Measurements from ENCODE around the gene AUTS2. TPM values are rescaled to one million over a fixed set of nuclear protein-coding genes. Genes with fewer than 3 reads are reported as not detected.
"Not testable (repeated sequence)": the region's sequence is repeated elsewhere in the genome, so short reads cannot be mapped to it uniquely, and the experiment has no call there.

AUTS2 gene
- total RNA-seq, 1 donor from 2014 or later, result 26.1 TPM

DNA sequence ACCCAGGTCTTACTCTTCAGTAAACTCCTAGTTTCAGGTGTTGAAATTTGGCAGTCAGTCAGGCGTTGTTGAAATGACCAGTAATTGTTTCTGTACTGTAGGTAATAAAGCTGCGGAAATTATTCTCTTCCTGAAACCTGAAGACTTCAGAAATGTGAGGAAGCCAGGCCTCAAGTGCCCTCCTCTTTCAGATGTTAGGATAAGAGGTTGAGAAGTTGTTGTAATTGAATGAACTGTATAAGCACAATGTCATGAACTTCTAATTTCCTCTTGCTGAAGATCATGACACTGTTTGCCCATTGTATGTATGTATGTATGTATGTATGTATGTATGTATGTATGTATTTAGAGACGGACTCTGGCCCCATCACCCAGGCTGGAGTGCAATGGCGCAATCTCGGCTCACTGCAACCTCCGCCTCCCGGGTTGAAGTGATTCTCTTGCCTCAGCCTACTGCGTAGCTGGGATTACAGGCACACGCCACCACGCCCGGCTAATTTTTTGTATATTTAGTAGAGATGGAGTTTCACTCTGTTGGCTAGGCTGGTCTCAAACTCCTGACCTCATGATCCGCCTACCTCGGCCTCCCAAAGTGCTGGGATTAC is 1131.4 kb downstream of the AUTS2 start:
- ATAC-seq, result peak; percentile 17
- DNase-seq (ENCODE audit: low spot score), result not testable (repeated sequence)

DNA sequence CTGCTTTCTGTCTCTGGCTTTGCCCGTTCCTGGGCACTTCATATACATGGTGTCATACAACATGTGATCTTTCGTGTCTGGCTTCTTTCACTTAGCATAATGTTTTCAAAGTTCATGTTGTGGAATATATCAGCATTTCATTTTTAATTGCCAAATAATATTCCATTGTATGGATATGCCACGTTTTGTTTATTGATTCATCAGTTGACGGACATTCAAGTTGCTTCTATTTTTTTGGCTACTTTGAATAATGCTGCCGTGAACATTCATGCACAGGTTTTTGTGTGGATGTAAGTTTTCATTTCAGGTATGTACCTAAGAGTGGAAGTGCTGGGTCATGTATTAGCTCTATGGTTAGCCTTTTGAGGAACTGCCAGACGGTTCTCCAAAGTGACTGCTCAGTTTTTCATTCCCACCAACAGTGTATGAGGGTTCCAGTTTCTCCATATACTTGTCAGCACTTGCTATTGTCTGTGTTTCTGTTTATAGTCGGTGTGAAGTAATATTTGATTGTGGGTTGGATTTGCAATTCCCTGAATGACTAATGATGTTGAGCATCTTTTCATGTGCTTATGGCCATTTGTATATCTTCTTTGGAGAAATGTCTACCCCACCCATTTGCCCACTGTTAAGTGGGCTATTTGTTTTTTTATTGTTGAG is 1132.3 kb downstream of the AUTS2 start:
- DNase-seq (ENCODE audit: low spot score), result no peak
- no peak for ATAC-seq

DNA sequence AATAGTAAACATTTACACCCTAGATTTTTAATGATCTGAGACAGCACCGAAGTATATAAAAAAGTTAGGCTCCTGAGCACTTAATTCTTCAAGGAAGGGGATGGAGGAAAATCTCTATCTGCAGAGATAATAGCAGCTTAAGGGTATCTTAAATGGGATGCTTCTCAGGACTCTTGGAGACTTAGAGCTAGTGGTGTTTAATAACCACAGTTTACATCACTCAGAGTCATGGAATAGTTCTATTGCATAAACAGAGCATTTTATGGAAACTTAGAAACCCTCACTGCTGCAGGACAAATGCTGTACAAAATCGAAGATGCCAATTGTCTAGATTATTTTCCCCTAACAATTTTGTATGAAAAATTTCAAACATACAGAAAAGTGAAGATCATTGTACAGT is 1134.8 kb downstream of the AUTS2 start:
- no peak for ATAC-seq

DNA sequence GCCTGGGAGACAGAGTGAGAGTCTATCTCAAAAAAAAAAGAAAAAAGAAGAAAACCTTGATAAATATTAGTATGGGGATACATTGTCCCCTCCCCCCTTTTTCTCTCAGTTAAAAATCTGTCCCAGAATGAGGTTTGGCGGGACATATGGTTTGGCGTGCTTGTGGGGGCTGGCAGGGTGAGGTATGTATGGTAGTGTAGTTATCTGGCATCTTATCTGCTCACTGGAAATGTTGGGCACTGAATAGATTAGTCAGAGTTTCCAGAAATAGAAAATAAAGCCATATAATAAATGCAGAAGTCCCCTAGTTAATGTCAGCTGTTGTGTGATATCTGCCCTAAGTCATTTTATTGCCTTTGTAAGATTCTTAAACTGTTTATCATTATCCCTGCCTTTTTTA is 1136.1 kb downstream of the AUTS2 start:
- no peak for DNase-seq (ENCODE audit: low spot score)
- no peak for ATAC-seq

More for the DNA sequence above, 1134.8 kb downstream of the AUTS2 start:
- DNase-seq (ENCODE audit: low spot score), result no peak

DNA sequence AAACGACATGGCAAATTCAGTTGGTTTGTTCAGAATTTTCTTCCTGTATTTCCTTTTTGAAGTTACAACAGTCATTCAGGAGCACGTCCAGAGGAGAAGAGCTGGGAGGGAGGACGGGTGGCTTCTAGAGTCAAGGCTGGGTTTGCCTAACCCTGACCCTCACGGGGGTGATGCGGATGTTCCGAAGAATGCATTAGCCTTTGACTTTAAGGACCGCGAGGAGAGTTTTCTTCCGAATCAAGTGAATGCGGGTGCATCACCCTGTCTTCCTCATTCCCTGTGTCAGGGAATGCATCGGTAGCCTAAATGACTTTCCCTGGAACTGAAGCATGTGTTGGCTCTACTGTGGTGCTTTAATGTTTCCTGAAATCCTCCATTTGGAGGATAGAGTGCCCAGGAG is 1137.0 kb downstream of the AUTS2 start:
- ATAC-seq (no peak), DNase-seq (ENCODE audit: low spot score) (no peak)

DNA sequence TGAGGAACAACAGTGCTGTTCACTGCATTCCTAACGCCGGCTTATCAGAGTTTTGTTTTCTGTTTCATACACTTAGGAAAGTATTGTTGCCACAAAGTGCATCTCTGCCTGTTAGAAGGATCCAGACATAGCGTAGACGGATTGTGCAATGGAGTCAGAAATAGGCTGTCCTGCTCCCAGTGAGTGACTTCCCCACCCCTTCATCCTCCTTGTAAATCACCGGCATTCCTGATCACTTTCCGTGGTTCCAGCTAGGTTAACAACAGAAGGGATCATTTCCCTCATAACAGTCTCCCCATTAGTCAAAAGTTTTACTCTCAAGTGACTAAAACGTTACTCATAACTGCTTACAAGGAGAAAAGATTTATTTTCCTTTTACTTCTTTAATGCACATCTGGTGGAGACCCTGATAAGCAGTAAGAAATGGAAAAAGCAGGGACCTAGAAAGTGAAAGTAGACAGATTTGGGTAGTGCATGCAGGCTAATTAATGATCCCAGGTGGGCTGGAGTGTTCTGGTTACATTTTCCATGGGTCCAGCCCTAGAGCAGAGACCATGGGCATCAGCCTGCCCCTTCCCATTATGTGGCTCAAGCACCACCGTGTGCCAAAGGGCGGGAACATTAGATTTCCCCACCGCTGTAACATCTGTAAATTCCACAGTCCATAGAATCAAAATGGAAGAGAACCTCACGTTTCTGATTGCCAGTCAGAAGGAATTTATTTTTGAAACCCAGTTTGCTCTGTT is 1138.6 kb downstream of the AUTS2 start:
- ATAC-seq, result peak; percentile 65

DNA sequence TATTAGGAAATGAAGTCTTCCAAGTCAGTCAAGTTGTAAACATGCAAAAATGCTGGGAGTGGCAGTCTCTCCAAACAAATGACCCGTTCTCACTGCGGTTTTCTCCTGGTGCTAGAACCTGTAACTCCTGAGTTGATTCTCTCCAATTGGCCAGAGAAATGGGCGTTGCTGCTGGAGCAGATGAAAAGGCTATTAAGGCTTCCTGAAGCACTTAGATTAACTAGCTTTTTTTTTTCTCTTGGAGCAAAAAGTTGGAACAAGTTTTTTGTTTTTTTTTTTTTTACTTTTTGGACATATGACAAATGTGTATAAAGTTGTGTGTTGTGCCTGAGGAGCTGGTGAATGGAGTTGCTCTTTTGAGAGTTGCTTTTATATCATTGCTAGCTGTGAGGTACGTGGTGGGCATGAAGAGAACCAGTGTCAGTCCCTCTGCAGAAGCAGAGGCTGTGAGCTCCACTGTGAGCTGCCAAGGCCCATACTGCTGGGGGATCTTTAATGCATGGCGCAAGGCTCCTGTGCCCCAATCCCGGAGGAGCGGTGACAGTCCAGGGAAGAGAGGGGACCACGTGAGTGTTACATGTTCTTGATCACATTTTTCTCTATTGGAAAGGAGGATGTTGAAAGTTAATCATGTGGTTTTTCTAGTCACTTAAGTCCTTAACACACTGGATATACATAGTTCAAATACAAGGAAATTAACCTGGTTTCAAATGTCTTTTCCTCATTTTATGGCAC is 1140.0 kb downstream of the AUTS2 start:
- DNase-seq (ENCODE audit: low spot score) (no peak), ATAC-seq (peak; percentile 59)

More for the DNA sequence above, 1138.6 kb downstream of the AUTS2 start:
- no peak for DNase-seq (ENCODE audit: low spot score)

DNA sequence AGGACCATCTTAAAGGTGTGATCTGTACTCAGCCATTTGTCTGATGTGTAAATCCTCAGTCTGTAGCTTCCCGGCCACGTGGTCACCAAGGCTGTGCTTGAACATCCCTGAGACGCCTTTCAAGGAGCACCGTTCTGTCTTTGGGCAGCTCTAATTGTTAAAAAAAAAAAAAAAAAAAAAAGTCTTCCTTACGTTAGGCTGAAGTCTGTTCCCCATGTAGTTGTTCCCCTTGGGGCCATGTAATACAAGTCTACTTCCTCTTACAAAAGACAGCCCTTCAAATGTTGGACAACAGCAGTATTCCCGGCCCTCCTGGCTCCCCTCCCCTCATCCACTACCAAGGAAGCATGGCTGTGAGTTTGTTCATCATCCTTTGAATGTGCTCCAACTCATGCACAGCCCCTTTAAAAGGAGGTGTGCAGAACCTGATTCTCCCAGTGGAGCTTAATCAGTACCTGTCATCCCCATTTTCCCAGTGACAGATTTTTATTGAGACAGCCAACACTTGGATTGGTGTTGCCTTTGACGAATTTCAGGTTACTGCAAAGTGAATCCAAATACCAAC is 1141.5 kb downstream of the AUTS2 start:
- ATAC-seq (no peak), DNase-seq (ENCODE audit: low spot score) (no peak)

DNA sequence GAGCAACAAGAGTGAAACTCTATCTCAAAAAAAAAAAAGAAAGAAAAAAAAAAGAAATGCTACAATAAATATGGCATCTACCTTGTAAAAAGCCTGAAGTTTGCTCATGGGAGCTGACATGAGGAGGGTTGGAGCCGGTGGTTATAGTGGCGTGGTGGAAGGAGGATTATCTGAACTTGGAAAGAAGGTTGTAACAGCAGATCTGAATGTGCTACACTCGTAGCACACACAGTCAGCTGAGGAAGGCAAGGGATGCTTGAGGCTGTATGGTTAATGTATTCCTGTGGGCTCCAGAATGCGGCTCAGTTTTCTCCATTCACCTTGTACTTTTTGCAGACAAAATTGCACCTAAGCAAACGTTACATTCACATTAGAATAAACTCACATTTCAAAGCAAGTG is 1143.4 kb downstream of the AUTS2 start:
- no peak for DNase-seq (ENCODE audit: low spot score)
- no peak for ATAC-seq

DNA sequence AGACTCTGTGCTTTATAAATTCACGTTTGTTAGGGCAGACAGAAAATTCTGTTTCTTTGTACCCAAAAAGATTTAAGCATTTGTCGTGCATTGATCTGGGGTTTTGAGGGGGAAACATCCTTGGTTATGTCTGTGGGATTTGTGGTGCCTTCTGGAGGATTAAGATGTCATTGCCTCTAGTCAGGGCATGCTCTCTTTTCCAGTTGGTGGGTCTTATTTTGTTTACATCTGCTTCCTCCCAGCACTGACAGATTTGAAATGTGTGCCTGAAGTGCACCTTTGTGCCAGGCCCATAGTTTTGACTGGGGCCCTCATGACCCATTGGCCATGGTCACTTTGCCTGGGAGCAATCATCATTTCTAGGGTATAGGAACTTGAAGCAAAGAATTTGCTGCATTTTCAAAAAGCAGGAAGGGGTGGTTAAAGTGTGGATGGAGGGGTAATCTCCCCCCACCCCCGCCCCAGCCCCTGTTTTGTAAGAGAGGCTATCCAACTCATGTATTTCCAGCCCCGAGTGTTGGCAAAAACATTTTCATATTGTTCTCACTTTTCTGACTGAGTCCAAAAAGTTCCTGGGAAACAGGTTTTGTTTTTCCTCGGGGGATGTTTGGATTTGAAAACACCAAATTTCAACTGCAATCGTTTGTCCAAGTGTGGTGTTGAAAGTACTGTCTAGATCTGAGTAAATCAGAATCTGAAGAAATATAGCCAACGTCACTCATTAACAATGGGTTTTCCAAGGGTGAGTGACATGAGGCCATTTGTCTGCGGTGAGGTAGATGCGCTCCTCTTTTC is 1145.5 kb downstream of the AUTS2 start:
- DNase-seq (ENCODE audit: low spot score) (no peak), ATAC-seq (no peak)

DNA sequence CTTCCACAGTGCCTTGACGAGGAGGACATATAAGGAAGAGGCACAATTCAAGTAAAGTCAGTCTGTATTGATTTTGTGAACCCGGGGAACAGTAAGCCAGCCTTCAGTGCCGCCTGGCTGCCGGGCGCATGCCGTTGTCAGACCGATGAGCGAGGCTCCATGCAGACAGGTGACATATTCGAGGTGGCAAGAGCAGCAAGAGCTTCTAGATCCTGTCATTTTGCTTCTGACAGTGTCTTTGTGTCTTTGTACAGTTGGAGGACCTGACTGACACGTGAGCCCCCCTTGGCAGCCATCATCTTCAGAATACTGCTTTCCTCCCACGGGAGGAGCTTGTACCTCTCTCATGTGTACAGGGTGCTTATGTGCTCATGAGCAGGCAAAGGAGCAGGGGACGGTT is 1146.2 kb downstream of the AUTS2 start:
- no peak for ATAC-seq
- DNase-seq (ENCODE audit: low spot score), result no peak

DNA sequence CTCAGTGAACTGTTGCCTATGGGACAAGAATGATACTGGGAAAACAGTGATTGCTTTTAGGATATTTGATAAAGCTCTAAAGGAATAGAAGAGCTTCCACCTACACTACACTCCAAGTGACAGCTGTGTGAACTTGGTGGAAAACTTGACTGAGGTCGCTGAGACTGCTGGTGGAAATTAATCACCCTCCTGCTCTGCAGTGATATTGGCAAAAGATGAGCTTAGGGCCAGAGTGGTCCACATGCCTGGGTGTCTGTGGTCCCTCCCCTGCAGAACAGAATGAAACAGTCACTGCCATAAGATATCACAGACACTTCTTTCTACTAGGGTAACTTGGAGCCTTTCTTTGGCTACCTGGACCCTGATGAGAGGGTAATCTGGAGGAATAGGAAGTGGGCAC is 1151.6 kb downstream of the AUTS2 start:
- DNase-seq (ENCODE audit: low spot score) (no peak), ATAC-seq (no peak)

DNA sequence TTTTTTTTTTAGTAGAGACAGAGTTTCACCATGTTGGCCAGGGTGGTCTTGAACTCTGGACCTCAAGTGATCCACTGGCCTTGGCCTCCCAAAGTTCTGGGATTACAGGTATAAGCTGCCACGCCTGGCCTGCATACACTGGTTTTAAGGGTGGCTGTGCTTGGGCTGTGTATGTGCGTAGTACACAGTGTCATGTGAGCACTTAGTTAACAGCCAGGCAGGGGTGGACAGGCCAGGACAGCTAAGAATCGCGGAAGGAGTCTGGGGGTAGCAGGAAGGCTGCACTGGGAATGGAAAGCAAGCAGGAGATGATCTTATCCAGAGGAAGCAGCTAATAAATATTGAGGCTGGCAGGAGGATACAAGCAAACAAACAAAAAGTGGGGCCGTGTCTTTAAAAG is 1153.6 kb downstream of the AUTS2 start:
- ATAC-seq (peak; percentile 47), DNase-seq (ENCODE audit: low spot score) (no peak)

DNA sequence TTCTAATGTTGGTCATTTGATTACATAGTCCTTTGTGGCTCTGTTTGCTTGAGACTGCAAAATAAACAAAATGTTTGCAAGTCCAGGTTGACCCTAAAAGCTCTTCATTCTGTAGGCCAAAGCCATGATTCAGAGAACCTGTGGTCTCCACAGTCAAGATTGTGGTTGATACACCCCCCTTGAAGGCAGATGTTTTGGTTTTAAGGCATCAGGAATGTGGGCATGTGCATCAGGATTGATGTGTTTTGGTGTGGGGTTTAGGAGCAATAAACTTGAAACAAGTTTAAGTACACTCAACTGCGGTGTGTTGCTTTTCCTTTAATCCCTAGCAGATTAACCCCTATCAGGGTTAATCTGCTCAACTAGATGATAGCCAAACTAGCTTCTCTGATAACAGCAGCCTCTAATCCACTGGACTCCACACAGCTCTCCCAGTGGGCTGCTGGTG is 1154.5 kb downstream of the AUTS2 start:
- ATAC-seq (peak; percentile 81), DNase-seq (ENCODE audit: low spot score) (no peak)

DNA sequence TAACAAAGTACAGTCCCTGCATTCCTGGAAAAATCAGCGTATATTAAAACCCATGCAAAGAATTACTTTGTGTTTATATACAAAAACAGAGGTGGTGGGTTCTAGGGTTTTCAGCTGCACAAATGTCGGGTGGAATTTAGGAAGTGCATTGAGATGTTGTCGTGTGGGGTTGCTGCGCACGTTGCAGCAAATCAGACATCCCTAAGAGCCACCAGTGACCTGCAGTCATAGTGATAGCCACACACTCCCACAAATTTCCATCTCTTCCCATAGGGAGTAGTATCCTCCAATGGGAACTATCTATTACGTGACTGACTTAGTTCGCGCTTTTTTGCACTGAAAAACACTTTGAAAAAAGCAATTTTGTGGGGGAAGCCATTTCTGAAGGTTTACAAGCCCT is 1158.5 kb downstream of the AUTS2 start:
- ATAC-seq (no peak), DNase-seq (ENCODE audit: low spot score) (no peak)

DNA sequence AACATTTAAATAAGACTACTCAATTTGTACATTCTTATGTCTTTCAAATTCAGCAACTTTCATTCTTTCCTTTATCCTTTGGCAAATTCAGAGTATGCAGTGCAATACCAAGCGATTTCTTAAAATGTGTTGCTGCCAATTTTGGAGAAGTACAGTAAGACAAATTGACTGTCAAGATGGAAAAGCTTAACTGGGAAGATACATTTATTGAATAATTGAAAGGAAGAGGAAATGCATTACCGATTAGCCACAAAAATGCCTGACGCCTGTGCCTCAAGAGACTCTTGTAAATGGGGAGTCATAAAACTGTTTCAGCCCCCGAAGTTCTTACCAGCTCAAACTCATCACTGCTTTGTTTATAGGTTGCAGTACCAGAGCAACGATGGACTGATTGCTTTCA is 1160.4 kb downstream of the AUTS2 start:
- DNase-seq (ENCODE audit: low spot score), result no peak
- no peak for ATAC-seq

DNA sequence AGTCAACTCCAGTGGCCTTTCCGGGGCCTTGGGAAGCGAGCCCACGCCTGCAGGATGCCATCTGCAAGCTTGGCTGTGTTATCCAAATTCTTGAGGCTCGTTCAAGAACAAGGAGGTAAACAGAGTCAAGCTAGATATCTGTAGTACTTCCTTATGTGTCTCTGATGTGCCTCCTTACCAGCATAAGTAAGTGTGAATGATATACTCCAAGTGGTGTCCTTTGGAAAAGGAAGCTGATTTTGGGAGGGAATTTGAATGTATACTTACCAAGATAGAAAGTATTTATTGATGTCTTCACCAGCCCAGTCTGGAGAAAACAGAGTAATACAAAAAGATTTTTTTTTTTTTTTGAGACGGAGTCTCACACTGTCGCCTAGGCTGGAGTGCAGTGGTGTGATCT is 1161.4 kb downstream of the AUTS2 start:
- no peak for ATAC-seq
- DNase-seq (ENCODE audit: low spot score), result no peak

DNA sequence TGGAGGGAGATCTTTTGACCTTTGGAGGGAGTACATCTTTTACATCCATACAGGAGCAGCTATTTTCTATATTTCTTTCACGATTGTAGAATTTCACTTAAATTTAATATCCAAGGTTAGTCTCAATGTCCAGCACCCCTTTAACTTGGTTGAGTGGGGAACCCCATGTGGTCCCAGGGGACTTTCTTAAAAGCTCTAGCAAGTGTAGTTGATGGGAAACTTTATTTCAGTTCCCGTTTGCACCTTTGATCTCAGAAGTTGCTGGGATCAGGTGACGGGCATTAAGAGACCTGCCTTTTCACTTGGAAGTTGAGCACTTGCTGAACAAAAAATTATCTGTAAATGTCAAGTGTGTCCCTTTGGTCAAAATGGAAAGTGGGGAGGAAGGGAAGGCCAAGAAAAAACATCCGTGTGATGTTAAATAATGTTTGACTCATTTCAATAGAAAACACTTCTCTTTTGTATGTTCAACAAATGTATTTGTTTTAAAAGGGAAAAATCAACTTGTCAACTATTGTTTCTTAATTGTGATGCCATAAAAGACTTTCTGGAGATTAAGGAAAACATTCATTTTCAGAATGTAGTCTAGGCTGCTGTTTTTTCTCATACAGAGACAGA is 1163.5 kb downstream of the AUTS2 start:
- DNase-seq (ENCODE audit: low spot score) (no peak), ATAC-seq (no peak)

DNA sequence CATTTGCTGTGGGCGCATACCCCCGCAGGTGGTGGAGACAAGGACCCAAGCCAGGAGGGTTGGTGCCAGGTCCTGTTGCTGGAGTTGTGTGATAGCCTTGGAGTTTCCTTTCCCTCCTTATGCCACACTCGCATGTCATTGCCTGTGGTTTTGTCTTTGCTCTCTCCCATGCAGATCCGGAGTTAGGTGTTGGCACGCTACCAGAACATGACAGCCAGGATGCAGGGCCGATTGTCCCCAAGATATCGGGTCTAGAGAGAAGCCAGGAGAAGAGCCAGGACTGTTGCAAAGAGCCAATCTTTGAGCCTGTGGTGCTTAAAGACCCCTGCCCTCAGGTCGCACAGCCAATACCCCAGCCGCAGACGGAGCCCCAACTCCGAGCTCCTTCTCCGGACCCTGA is 1164.4 kb downstream of the AUTS2 start:
- no peak for DNase-seq (ENCODE audit: low spot score)
- peak; percentile 11 for ATAC-seq
